HEK293 (cell line): ENCODE results near the gene KDM4C.

Source experiments
- ATF2 ChIP-seq: fragments of 450-650 bp; formaldehyde crosslinking; IDR thresholded peaks from 2 replicates; pipeline ENCODE4 v1.5.1; 2016; ENCODE audit warnings: missing biosample characterization, missing genetic modification characterization, low read depth
- CTCF ChIP-seq: fragments of 450-650 bp; formaldehyde crosslinking; IDR thresholded peaks from 2 replicates; pipeline ENCODE4 v1.5.1; 2016; ENCODE audit warnings: missing biosample characterization, missing genetic modification characterization
- HOXD13 ChIP-seq: sonication (generic); formaldehyde crosslinking; IDR thresholded peaks from 2 replicates; pipeline ENCODE4 v1.8.0; 2022; ENCODE audit warnings: missing genetic modification reagents, borderline replicate concordance
- REST ChIP-seq: fragments of 450-650 bp; formaldehyde crosslinking; IDR thresholded peaks from 2 replicates; pipeline ENCODE4 v1.5.1; 2016; ENCODE audit warnings: missing biosample characterization, missing genetic modification characterization
- ZNF121 ChIP-seq: fragments of 450-650 bp; formaldehyde crosslinking; IDR thresholded peaks from 2 replicates; pipeline ENCODE4 v1.5.1; 2016; ENCODE audit warnings: missing biosample characterization, missing genetic modification characterization
- ZNF174 ChIP-seq: fragments of 450-650 bp; formaldehyde crosslinking; IDR thresholded peaks from 2 replicates; pipeline ENCODE4 v1.5.0; 2017; ENCODE audit warnings: missing biosample characterization, mild to moderate bottlenecking, missing genetic modification characterization
- ZNF274 ChIP-seq, 2 experiments: fragments of 200-500 bp in 1 of 2; fragments of 450-650 bp in 1 of 2; sonication (Bioruptor generic) in 1 of 2; formaldehyde crosslinking in 1 of 2; IDR thresholded peaks; 2 replicates each; pipeline versions ENCODE4 v1.5.1 to v1.6.1; 2014 to 2016; ENCODE audit warnings: borderline replicate concordance in 1 of 2, inconsistent platforms in 1 of 2, low read length in 1 of 2, missing biosample characterization in 1 of 2, missing genetic modification characterization in 1 of 2
- ZNF335 ChIP-seq: fragments of 450-650 bp; formaldehyde crosslinking; conservative IDR thresholded peaks from 2 replicates; pipeline ENCODE4 v1.5.1; 2016; ENCODE audit warnings: missing biosample characterization, missing genetic modification characterization
- ZNF510 ChIP-seq: fragments of 450-650 bp; formaldehyde crosslinking; IDR thresholded peaks from 2 replicates; pipeline ENCODE4 v1.5.1; 2018; ENCODE audit warnings: mild to moderate bottlenecking, missing genetic modification characterization, missing biosample characterization; ENCODE audit not compliant: insufficient replicate concordance
- ZNF513 ChIP-seq: fragments of 450-650 bp; IDR thresholded peaks from 2 replicates; pipeline ENCODE4 v1.5.1; 2018; ENCODE audit warnings: missing biosample characterization, missing genetic modification characterization
- ZNF561 ChIP-seq: fragments of 450-650 bp; IDR thresholded peaks from 2 replicates; pipeline ENCODE4 v1.5.1; 2018; ENCODE audit warnings: missing biosample characterization, missing genetic modification characterization, borderline replicate concordance
- ZSCAN30 ChIP-seq: fragments of 450-650 bp; IDR thresholded peaks from 2 replicates; pipeline ENCODE4 v1.5.1; 2018; ENCODE audit warnings: missing biosample characterization, mild to moderate bottlenecking, missing genetic modification characterization, moderate library complexity
- ZSCAN4 ChIP-seq: fragments of 450-650 bp; formaldehyde crosslinking; IDR thresholded peaks from 2 replicates; pipeline ENCODE4 v1.5.1; 2017; ENCODE audit warnings: missing biosample characterization, missing genetic modification characterization
- ZSCAN5A ChIP-seq: fragments of 450-650 bp; formaldehyde crosslinking; IDR thresholded peaks from 2 replicates; pipeline ENCODE4 v1.5.1; 2016; ENCODE audit warnings: missing biosample characterization, missing genetic modification characterization

GRCh38 chr9:7037176-7037575 is 279.4 kb downstream of the KDM4C start:
- no peak for TF ChIP-seq ZSCAN5A (tag by site-specific recombination)
- TF ChIP-seq REST = no peak
- no peak for TF ChIP-seq ZNF274 (IDR thresholded peaks at IDR 0.05; ENCODE audit: low read length)
- TF ChIP-seq ZNF274 (tag by site-specific recombination; IDR thresholded peaks at IDR 0.05; ENCODE audit: borderline replicate concordance) = no peak
- TF ChIP-seq HOXD13 (CRISPR knock-in tag) = no peak
- no peak for TF ChIP-seq CTCF (tag by site-specific recombination)
- TF ChIP-seq ZNF121 = no peak
- no peak for TF ChIP-seq ZNF510 (tag by site-specific recombination)
- no peak for TF ChIP-seq ZSCAN30 (tag by site-specific recombination)
- TF ChIP-seq ZSCAN4 (tag by site-specific recombination) = no peak
- no peak for TF ChIP-seq ATF2 (tag by site-specific recombination)
- no peak for TF ChIP-seq ZNF561 (tag by site-specific recombination)
- TF ChIP-seq ZNF174 (tag by site-specific recombination) = no peak
- no peak for TF ChIP-seq ZNF513 (tag by site-specific recombination)
- TF ChIP-seq ZNF335 = no peak
